ENCODE measurements around the gene MOV10. TPM values are rescaled to one million over a fixed set of nuclear protein-coding genes. Genes with fewer than 3 reads are reported as not detected.
A peak's percentile ranks its signal among the peaks of the same experiment; 100 is the strongest.

Gene MOV10
- total and polyA plus RNA-seq, 9 of the 15 experiments (the other 6 are each of a cell fraction or from before 2014, with no cell fraction given): 16.7 to 105 (median 49.5) TPM

DNA sequence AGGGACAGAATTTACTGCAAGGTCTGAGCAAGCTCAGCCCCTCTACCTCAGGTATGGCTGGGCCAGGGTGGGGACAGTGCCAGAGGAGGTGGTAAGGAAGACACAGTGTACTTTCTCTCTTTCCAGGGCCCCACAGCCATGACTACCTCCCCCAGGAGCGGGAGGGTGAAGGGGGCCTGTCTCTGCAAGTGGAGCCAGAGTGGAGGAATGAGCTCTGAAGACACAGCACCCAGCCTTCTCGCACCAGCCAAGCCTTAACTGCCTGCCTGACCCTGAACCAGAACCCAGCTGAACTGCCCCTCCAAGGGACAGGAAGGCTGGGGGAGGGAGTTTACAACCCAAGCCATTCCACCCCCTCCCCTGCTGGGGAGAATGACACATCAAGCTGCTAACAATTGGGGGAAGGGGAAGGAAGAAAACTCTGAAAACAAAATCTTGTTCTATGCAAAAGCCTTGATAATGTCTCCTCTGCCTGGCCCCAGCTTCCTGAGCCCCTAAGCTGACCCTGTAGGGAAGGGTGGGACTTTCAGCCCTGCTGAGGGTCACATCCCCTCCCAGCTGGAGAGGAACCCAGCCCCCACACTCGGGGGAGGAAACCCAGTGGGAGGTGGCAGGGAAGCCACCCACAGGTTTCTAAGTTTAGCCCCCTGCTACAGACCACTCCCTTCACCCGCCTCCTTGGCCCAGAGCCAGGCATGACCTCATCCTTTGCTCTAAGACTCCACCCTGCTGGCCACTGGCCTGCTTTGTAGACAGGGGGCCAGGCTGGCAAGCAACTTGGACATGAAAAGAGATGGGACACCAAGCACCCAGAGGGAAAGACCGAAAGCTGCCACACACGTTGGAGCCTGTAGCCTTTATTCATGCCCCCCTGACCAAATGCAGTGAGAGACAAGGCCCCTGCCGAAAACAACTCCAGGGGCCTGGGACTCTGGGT is 26.1 kb downstream of the MOV10 start (continued):
- TF ChIP-seq, protein P1, sequence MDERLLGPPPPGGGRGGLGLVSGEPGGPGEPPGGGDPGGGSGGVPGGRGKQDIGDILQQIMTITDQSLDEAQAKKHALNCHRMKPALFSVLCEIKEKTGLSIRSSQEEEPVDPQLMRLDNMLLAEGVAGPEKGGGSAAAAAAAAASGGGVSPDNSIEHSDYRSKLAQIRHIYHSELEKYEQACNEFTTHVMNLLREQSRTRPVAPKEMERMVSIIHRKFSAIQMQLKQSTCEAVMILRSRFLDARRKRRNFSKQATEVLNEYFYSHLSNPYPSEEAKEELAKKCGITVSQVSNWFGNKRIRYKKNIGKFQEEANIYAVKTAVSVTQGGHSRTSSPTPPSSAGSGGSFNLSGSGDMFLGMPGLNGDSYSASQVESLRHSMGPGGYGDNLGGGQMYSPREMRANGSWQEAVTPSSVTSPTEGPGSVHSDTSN (CRISPR knock-in tag; IDR thresholded peaks at IDR 0.05; ENCODE audit: low read depth): no peak
- TF ChIP-seq, protein P1 (tag; conservative IDR thresholded peaks at IDR 0.05; ENCODE audit: low read depth): peak; percentile 58; the same call in 1 of the 2 replicates
- peak; percentile 91 for TF ChIP-seq SP1 (CRISPR knock-in tag; IDR thresholded peaks at IDR 0.05)
- TF ChIP-seq PRMT5 (CRISPR knock-in tag; IDR thresholded peaks at IDR 0.05): no peak
- TF ChIP-seq, protein P2, sequence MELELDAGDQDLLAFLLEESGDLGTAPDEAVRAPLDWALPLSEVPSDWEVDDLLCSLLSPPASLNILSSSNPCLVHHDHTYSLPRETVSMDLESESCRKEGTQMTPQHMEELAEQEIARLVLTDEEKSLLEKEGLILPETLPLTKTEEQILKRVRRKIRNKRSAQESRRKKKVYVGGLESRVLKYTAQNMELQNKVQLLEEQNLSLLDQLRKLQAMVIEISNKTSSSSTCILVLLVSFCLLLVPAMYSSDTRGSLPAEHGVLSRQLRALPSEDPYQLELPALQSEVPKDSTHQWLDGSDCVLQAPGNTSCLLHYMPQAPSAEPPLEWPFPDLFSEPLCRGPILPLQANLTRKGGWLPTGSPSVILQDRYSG (tag; conservative IDR thresholded peaks at IDR 0.05; ENCODE audit: low read depth): peak; percentile 65
- peak; percentile 84; the same call in 1 of the 2 replicates for TF ChIP-seq TOE1 (IDR thresholded peaks at IDR 0.05; ENCODE audit: borderline replicate concordance)
- TF ChIP-seq TOE1 (CRISPR knock-in tag; IDR thresholded peaks at IDR 0.05; ENCODE audit: borderline replicate concordance, low read depth): no peak
- 0 out of 2 replicates have a peak, but pooled peaks have one; percentile 54 for TF ChIP-seq ZNF212 (CRISPR knock-in tag; IDR thresholded peaks at IDR 0.05)
- TF ChIP-seq NR2F6 (CRISPR knock-in tag; IDR thresholded peaks at IDR 0.05): 0 out of 2 replicates have a peak, but pooled peaks have one; percentile 23
- TF ChIP-seq NFATC3 (IDR thresholded peaks at IDR 0.05): peak; percentile 85
- TF ChIP-seq HEY1 (CRISPR knock-in tag; IDR thresholded peaks at IDR 0.05; ENCODE audit: borderline replicate concordance): 0 out of 2 replicates have a peak, but pooled peaks have one; percentile 22
- no peak for TF ChIP-seq POU5F1 (IDR thresholded peaks at IDR 0.05; ENCODE audit: borderline replicate concordance, low read depth, low read length, partially characterized antibody)
- no peak for TF ChIP-seq ILK (tag; IDR thresholded peaks at IDR 0.05; ENCODE audit: borderline replicate concordance, low read depth)
- TF ChIP-seq, protein P3, sequence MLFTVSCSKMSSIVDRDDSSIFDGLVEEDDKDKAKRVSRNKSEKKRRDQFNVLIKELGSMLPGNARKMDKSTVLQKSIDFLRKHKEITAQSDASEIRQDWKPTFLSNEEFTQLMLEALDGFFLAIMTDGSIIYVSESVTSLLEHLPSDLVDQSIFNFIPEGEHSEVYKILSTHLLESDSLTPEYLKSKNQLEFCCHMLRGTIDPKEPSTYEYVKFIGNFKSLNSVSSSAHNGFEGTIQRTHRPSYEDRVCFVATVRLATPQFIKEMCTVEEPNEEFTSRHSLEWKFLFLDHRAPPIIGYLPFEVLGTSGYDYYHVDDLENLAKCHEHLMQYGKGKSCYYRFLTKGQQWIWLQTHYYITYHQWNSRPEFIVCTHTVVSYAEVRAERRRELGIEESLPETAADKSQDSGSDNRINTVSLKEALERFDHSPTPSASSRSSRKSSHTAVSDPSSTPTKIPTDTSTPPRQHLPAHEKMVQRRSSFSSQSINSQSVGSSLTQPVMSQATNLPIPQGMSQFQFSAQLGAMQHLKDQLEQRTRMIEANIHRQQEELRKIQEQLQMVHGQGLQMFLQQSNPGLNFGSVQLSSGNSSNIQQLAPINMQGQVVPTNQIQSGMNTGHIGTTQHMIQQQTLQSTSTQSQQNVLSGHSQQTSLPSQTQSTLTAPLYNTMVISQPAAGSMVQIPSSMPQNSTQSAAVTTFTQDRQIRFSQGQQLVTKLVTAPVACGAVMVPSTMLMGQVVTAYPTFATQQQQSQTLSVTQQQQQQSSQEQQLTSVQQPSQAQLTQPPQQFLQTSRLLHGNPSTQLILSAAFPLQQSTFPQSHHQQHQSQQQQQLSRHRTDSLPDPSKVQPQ (CRISPR knock-in tag; IDR thresholded peaks at IDR 0.05; ENCODE audit: borderline replicate concordance): no peak
- peak; percentile 26 for TF ChIP-seq ZFP36 (IDR thresholded peaks at IDR 0.05; ENCODE audit: low read depth, low read length, partially characterized antibody)
- TF ChIP-seq NFIX (CRISPR knock-in tag; IDR thresholded peaks at IDR 0.05; ENCODE audit: low read depth): peak; percentile 87
- TF ChIP-seq TAF9B (IDR thresholded peaks at IDR 0.05; ENCODE audit: partially characterized antibody): peak; percentile 99
- TF ChIP-seq ELF1 (tag; IDR thresholded peaks at IDR 0.05): no peak
- TF ChIP-seq MEF2D (tag; conservative IDR thresholded peaks at IDR 0.05; ENCODE audit: low read depth): peak; percentile 100
- 0 out of 2 replicates have a peak, but pooled peaks have one; percentile 1 for TF ChIP-seq SMC3 (conservative IDR thresholded peaks at IDR 0.05; ENCODE audit: insufficient read depth, low read depth, low read length)
- TF ChIP-seq ZNF324 (CRISPR knock-in tag; IDR thresholded peaks at IDR 0.05): peak; percentile 51; the same call in 1 of the 2 replicates
